COLO829 (cell line): ENCODE measurements around the gene NRARP.

ENCODE experiments used
- DNase-seq: peaks from one replicate; pipeline ENCODE4 v3.0.0; 2012; ENCODE audit warnings: low spot score

Gene NRARP

DNA sequence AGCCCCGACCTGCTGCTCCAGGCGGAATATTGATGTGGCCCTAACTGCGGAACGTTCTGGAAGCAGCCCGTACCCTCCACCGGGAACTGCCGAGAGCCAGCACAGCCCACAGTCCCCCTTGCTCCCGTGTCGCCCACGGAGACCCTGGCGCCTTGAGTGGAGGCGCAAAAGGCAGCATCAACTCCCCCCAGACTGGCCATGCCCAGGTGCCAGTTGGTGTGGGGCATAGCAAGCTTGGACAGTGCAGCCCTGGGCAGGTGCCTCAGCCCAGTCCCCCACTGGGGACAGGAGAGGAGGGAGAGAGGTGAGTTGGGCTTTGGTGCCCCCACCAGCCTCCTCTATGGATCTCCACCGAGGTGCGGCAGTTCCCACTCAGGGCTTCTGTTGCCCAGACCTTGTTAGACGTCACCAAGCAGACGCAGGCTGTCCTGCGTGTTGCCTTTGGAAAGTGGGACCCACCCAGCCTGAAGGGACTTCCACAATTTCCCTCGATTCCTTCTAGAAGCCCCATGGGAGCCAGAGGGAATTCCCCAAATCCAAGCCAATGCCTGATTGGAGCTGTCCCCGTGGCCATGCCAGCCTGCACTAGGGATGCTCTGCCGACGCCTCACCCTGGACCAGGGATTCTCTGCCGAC is 19.8 kb upstream of the NRARP start:
- DNase-seq: no peak

DNA sequence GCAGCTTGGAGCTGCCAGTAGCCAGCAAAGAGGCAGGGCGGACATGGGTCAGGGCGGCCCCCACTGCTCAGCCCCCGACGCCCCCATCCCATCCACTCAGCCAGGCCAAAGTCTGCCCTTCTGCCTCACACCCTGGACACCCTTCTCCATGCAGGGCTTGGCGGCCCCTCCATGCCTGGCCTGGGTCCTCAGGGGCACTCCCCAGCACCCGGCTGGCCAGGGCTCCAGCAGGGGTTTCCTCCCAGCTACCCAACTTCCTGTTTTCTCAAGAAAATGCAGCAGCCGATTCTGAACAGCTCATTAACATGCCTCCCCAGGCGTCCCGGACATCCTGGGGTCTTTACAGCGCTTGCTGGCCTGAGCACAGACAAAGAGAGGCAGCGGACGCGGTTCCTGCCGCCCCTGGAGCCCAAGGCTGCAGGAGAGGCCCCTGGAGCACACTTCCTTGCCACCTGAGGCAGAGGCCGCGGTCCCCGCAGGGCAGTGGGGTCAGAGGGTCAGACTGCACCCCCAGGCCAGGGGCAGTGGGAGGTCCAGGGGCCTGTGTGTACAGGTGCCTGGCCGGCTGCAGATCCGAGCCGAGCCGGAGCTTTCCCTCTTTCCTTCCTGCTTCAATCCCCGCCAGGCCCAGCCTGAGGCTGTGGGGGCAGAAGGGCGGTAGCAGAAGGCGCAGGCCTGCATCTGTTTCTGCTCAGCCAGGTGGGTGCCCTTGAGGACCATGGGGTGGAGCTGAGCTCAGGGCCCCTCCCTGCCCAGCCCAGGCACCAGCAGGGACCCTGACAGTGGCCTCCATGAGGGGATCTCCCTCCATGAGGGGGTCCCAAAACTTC is 18.7 kb upstream of the NRARP start:
- DNase-seq: no peak

DNA sequence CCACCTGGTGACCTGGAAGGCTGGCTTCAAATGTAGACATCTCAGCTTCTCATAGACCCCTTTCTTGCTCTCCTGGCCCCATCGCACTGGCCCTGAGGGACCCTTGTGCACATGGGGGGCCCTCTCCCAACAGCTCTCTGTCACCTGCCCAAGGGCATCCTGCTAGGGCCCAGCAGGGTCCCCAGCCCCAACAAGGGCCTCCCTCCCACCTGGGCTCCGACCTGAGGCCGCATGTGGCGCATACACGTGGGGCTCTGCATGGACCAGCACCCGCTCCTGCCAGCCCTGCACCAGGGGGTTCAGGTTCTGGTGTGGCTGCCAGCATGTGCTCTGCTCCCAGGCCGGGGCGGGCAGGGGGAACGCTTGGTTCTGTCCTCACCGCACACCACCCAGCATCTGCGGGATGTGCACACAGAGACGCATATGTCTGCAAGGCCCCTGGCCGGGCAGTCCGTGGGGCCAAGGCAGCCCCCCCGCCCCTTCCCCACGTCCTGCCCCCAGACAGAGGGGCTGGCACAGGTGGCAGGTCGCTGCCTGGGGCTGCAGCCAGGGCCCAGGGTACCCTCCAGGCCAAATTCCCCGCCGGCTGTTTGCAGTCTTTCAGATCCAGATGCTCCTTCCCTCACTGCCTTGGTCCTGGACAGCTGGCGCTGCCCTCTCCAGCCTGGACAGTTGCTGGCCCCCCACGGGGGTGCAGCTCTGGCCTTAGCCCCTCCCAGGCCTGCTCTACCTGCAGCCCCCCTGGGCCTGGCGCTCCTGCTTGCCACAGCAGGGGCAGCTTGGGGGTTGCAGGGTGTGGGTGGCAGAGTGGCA is 17.9 kb upstream of the NRARP start:
- DNase-seq: no peak

DNA sequence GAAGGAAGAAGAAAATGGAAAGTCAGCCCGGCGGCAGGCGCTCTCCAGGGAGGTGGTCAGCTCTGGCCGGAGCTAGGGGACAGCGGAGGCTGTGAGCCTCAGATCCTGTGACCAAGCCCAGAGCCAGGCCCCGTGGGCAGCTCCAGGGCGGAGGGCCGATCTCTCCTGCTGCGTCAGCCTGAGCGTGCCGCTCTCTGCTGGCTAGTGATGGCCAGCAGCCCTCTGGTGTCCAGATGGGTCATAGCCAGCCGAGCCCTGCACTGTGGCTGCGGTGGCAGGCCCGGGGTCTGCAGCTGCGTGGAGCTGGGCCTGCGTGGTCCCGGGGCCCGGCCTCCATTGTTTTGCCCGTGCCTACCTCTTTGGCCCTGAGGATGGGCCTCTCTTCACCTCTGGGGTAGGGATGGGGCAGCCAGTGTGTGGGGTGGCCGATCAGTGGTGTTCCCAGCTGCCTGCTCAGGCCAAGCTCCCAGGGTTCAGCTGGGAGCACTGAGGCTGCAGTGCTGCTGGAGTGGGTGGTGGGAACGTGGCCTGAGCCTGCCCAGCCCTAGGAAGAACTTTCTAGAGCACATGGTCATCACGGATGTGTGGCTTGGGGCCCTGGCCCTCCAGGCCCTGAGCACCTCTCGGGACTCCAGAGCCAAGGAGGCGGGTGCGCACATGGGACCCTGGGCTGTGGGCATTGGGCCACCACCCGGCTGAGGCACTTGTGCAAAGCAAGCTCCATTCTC is 17.1 kb upstream of the NRARP start:
- no peak for DNase-seq

GRCh38 chr9:137318602-137319001 is 16.5 kb upstream of the NRARP start:
- no peak for DNase-seq

GRCh38 chr9:137317718-137318511 is 15.8 kb upstream of the NRARP start:
- DNase-seq: no peak

DNA sequence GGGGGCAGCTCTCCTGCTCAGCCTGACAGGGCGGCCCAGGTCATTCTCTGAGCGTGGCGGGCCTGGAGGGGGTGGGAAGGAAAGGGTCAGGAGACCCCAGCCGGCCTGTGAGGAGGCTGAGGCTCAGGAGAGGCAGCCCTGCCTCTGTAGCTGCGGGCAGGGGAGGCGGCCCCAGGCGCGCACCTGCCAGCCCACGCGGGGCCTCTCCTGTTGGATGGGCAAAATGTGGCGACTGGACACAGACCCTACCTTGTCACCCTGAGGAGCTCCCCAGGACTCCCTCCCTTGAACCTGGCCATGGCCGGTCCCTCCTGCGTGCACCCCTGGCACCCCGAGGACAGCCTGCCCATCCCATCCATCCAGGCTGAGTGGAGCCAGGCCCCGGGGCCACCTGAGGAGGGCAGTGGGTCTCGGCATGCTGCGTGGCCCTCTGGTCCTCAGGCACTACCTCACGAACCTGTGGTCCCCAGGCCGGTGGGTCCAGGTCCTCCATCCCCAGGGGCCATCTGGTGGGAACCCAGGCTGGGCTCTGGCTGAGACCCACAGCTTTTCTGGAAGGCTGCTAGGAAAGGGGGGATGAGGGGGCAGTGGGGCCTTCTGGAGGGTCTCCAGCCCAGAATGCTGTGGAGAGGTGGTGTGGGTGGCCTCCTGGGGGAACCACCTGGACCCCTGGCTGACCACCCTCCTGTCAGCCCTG is 15.1 kb upstream of the NRARP start:
- DNase-seq: no peak

DNA sequence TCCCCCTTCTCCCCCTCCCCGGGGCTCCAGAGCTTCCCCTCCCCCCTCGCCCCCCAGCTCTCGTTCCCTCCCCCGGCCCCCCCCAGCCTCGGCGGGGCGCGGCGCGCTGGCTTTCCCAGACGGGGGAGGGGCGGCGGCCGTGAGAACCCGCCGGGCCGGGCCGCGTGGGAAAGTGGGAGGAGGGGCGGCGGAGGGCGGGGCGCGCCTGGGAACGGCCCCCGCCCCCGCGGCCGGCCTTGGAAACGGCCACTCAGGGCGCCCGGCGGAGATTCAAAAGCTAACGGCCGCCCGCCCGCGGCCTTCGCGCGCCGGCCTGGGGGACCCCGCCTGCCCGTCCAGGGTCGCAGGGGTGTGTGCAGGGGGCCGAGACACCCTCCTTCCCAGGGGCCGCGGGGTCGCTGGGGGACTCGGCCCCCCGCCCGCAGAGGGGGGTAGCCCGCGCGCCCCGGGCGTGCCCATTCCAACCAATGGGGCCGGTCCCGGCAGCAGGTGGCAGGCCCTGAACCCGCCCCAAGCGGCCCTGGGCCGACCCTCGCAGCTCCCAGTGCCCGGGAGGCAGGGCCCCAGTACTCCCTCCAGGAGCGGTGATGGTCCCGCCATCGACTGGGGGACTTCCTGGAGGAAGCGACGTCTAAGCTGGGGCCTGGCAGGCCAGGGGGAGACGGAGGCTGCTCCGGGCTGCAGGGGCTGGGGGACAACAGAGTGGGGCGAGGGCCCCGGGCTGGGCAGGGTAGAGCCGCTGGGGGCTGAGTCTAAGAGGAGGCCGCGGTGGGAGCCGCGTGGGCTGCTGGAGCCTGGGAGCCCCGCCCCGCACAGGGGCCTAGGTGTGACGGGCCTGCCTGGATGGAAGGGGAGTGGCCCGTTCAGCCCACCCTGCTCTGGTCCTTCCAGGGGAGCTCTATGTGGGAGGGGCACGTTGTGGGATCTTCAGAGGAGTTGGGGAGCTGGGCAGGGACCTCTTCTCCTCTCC is 14.2 kb upstream of the NRARP start:
- peak; percentile 73 for DNase-seq

DNA sequence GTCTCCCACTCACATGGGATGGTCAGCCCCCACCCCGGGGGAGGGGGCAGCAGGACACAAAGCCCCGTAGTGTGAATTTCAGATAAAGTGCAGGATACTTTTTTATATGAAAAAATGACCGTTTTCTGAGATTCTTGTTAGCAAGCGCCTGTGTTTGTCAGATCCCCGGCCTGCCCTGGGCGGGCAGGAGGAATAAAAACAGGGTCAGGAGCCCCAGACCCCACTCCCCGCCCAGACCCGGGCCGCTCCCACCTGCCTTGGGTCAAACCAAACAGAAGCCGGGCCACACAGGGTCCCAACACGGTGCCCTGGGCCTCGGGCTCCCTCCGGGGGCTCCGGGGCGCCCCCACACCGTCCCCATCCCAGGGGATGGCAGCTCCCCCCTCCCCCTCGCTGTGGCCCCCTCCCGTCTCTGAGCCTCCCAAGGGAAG is 13.5 kb upstream of the NRARP start:
- DNase-seq: no peak

DNA sequence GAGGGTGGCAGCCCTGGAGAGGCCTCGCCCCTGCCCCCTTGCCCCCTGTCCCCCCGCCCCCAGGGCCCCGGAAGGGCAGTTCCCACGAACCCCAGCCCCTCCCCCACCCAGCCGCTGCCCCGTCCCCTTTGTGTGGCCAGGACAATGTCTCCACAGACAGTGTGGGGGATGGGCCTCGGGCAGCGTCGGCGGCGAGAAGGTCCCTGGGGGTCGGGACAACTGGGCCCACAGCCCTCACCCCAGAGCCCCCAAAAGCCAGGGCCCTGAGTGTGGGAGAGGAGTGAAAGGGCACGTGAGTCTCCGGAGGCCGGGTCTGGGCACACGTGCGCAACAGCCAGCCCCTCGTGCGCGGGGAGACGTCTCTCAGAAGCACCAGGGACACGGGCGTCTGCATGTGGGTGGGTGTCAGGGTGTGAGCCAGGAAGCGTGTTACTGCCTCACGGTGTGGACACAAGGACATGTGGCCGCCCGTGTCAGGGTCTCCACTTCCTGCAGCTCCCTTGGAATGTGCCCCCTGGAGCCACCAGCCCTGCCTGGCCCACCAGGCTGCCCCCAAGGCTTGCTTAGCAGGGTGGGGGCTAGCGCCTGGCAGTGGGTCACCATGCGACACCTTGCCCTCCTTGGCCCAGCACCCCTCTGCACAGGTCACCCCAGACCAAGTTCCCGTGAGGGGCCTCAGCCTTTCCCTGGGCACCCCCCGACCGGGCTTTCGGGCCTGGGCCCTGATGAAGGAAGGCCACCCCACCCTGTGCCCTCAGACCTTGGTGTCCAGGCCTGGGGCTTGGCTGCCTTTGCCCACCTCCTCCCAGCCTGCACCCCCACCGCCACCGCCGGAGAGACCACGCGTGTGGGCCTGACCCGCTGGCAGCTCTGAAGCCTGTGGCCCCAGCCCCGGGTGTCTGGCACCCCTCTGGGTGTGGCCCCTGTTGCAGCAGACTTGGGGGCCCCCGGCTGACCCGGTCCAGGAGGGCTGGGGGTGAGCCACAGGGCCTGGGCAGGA is 12.8 kb upstream of the NRARP start:
- DNase-seq: no peak

DNA sequence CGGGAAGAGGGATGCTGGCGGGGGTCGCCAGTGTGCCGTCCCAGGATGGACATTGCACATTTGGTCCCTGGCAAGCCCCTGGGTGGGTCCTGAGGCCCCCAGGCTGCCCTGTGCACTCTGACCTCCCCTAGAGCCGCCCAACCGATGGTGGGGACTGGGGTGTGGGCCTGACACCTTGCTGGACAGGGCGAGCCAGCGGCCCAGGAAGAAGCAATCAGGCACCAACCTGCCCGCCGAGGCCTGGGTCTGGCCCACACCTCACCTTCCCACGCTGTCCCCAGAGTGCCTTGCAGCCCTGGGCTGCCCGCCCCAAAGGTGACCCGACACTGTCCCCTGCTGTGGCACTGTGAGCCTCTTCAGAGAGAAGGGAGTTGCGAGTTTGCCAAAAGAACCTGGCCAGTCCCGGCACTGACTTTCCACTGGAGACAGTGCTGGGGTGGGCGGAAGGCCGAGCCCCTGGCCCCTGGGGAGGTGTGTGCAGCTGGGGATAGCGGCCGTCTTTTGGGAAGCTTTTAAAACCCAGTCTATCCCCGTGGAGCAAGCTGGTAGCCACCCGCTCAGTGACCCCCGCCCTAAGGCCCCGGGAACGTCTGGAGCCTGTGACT is 12.0 kb upstream of the NRARP start:
- DNase-seq: no peak

GRCh38 chr9:137313326-137313936 is 11.4 kb upstream of the NRARP start:
- no peak for DNase-seq

DNA sequence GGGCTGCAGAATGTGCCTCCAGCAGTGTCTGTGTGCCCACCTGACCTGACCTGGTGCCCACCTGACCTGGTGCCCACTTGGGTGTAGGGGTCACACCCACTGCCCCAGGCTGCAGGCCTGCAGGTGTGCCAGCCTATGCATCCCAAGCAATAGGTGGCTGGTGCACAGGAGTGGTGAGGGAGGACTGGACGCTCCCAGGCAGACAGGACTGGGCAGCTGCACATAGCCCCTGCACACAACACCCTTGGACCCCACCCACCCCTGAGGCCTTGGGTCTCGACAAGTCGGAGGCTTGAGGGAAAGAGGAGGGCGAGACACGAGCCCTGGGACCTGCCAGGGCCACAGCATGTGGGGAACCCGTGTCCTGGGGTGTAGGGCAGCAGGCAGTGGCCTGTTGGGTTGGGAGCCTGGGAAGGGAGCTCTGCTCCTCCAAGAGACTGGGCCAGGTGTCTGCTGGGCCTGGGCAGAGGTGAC is 10.8 kb upstream of the NRARP start:
- DNase-seq: no peak

GRCh38 chr9:137311986-137312851 is 10.1 kb upstream of the NRARP start:
- no peak for DNase-seq

- DNase-seq: no peak
These were observed 9.3 kb upstream of the NRARP start for GRCh38 chr9:137311171-137311985.
